Ectodermal cell (in vitro differentiated cells): ENCODE data around the gene IPO5.

Experiments used
- H3K27ac ChIP-seq: 2 replicates; pipeline ENCODE4 v1.7.0; 2013; ENCODE audit warnings: mild to moderate bottlenecking, low read depth, low read length; ENCODE audit not compliant: insufficient read depth, poor library complexity, severe bottlenecking
- H3K27me3 ChIP-seq: 2 replicates; pipeline ENCODE4 v1.7.0; 2013; ENCODE audit warnings: mild to moderate bottlenecking, low read length; ENCODE audit not compliant: insufficient read depth, control insufficient read depth, poor library complexity, severe bottlenecking
- H3K36me3 ChIP-seq: one replicate; pipeline ENCODE4 v1.7.0; 2013; ENCODE audit warnings: low read length; ENCODE audit not compliant: control insufficient read depth, insufficient read depth
- H3K4me1 ChIP-seq: one replicate; pipeline ENCODE4 v1.7.0; 2013; ENCODE audit warnings: low read length; ENCODE audit not compliant: control insufficient read depth, insufficient read depth
- H3K4me3 ChIP-seq: 2 replicates; pipeline ENCODE4 v1.7.0; 2013; ENCODE audit warnings: low read depth, low read length, control low read depth; ENCODE audit not compliant: insufficient read depth
- H3K9me3 ChIP-seq: 2 replicates; pipeline ENCODE4 v1.7.0; 2013; ENCODE audit warnings: mild to moderate bottlenecking, low read length, moderate library complexity; ENCODE audit not compliant: control insufficient read depth
- WGBS, 2 experiments: methylation state at CpG; one replicate each; pipeline ENCODE4 v1.1.7; 2013; ENCODE audit warnings: missing lambda C conversion rate in 2 of 2; 5-methylcytosine and 5-hydroxymethylcytosine counted together

Gene IPO5

GRCh38 chr13:97932647-97933046 is 20.8 kb upstream of the IPO5 start:
- Histone ChIP-seq H3K27ac (no peak overlapping the region), H3K27me3 (no peaks in the 10 kb centered on the region), H3K36me3 (no peaks in the 10 kb centered on the region), H3K9me3 (no peaks in the 10 kb centered on the region), H3K4me3 (no peak overlapping the region), H3K4me1 (no peaks in the 10 kb centered on the region)
- 91 to 95% methylated on average over 4 to 5 of the region's 5 CpGs for WGBS, 2 experiments

GRCh38 chr13:97933776-97934175 is 19.7 kb upstream of the IPO5 start:
- no peak overlapping the region for H3K27ac ChIP-seq
- no peaks in the 10 kb centered on the region for H3K27me3 ChIP-seq
- no peaks in the 10 kb centered on the region for H3K9me3 ChIP-seq
- H3K4me3 ChIP-seq, result no peak overlapping the region
- H3K4me1 ChIP-seq, result no peaks in the 10 kb centered on the region
- H3K36me3 ChIP-seq, result no peaks in the 10 kb centered on the region

DNA sequence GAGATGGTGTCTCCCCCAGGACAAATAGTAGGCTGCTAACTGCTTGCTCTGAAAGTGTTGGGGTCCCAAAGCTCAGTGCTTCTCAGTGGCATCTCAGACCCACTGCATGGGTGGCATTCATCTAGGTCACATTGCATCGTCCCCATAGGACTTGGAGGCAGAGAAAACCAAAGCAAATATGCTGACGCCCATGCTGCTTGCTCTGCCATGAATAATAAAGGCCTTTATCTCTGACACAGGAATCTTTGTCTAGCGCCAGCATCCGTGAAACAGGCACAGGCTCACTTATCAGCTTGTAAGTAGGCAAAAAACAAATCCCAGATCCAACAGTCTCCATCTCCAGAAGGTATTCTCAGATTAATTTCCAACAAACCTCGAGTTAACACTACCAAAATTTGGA is 18.9 kb upstream of the IPO5 start:
- Histone ChIP-seq H3K27ac (no peak overlapping the region), H3K36me3 (no peaks in the 10 kb centered on the region)

DNA sequence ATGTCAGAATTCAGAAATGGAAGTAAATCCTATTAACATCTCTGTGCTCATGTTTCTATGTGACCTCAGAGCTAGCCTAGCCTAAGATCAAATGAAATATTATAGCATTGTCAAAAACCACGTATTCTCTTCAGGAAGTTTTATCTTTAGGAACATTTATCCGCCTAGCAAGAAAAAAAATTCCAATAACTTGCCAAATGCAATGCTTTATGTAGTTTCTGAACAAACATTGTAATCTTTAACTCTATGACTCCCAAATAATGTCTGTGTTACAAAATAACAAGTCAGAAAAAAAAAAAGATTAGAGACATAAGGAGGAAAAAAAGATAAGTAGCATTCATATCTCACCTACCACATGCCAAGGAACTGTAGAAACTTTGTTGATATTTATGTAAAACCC is 18.4 kb upstream of the IPO5 start:
- no peaks in the 10 kb centered on the region for H3K27me3 ChIP-seq
- WGBS, 2 experiments, result 94 to 100% methylated on average over 2 of the region's 2 CpGs
- H3K36me3 ChIP-seq, result no peaks in the 10 kb centered on the region
- no peak overlapping the region for H3K4me3 ChIP-seq
- H3K4me1 ChIP-seq, result no peaks in the 10 kb centered on the region
- no peaks in the 10 kb centered on the region for H3K9me3 ChIP-seq
- H3K27ac ChIP-seq, result no peak overlapping the region

More for the DNA sequence above, 18.9 kb upstream of the IPO5 start:
- H3K4me1 ChIP-seq, result no peaks in the 10 kb centered on the region
- no peaks in the 10 kb centered on the region for H3K27me3 ChIP-seq
- WGBS, 2 experiments, result 40 to 54% methylated on average over 5 of the region's 5 CpGs
- no peaks in the 10 kb centered on the region for H3K9me3 ChIP-seq
- H3K4me3 ChIP-seq, result no peak overlapping the region

GRCh38 chr13:97936036-97936435 is 17.4 kb upstream of the IPO5 start:
- Histone ChIP-seq H3K9me3 (no peaks in the 10 kb centered on the region), H3K27ac (no peak overlapping the region), H3K36me3 (no peaks in the 10 kb centered on the region), H3K4me3 (no peak overlapping the region), H3K27me3 (no peaks in the 10 kb centered on the region), H3K4me1 (no peaks in the 10 kb centered on the region)
- WGBS, 2 experiments, result 87 to 90% methylated on average over 3 of the region's 3 CpGs

DNA sequence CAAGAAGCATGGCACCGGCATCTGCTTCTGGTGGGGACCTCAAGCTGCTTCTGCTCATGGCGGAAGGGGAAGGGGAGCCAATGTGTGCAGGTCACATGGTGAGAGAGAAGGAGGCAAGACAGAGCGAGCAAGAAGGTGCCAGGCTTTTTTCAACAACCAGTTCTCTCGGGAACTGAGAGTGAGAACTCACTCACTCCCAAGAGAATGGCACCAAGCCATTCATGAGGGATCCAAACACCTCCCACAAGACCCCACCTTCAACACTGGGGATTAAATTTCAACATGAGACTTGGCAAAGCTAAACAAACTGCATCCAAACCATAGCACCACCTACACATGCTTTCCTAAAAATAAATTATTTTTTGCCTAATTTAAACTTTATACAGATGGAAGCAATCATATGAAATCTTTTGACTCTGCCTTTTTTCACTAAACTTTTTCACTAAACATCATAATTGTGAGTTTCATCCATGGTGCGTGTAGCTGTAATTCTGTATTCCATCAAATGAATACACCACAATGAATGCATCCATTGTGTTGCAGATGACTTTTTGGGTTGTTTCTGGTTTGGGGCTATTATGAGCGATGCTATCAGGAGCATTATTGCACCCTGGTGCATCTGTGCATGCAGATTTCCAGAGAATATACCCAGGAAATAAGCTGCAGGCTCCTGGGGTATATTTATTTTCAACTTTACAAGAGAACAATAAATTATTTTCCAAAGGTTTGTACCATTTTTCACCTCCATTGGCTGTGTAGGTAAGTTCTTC is 14.6 kb upstream of the IPO5 start:
- no peak overlapping the region for H3K4me3 ChIP-seq
- 93% methylated on average over 5 to 6 of the region's 6 CpGs for WGBS, 2 experiments
- H3K27me3 ChIP-seq, result no peaks in the 10 kb centered on the region
- H3K4me1 ChIP-seq, result no peaks in the 10 kb centered on the region
- H3K9me3 ChIP-seq, result no peaks in the 10 kb centered on the region
- H3K27ac ChIP-seq, result no peak overlapping the region
- no peaks in the 10 kb centered on the region for H3K36me3 ChIP-seq

DNA sequence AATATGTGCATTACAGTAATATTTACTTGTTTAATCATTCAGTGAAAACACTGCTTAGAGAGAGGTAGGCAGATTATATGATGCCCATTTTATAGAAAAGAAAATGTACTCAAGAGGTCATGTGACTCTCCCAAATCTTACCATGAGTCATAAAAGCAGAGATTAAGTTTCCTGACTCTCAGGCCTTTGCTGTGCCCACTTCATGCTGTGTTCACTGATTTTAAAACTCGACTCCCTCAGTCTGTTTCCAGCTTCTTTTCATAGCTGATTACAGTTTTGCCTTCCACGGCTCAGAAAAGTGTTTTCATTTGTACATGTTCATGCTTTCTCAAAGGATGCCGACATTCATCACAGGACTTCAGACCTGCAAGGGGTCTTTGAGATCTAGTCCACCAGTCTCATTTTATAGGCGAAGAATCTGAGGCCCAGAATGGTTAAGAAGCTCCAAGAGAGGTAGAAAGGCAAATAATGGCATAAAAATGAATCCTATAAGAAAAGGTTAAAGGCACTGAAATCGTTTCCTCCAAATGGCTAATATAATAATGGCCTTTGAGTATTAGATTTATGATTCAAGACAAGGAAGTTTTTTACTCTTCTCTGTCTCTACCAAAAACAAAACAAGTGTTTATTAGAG is 9.0 kb upstream of the IPO5 start:
- H3K27ac ChIP-seq, result no peak overlapping the region
- H3K9me3 ChIP-seq, result no peaks in the 10 kb centered on the region
- no peaks in the 10 kb centered on the region for H3K36me3 ChIP-seq
- no peaks in the 10 kb centered on the region for H3K4me1 ChIP-seq
- H3K27me3 ChIP-seq, result no peaks in the 10 kb centered on the region
- no peak overlapping the region for H3K4me3 ChIP-seq
- 92 to 93% methylated on average over 5 of the region's 5 CpGs for WGBS, 2 experiments

- no peaks in the 10 kb centered on the region for H3K4me1 ChIP-seq
- no peak overlapping the region for H3K27ac ChIP-seq
- H3K9me3 ChIP-seq, result no peaks in the 10 kb centered on the region
- no peak overlapping the region for H3K4me3 ChIP-seq
- H3K36me3 ChIP-seq, result no peaks in the 10 kb centered on the region
- no peaks in the 10 kb centered on the region for H3K27me3 ChIP-seq
Observed at GRCh38 chr13:97945342-97945741, 8.1 kb upstream of the IPO5 start.

GRCh38 chr13:97945792-97946419 is 7.6 kb upstream of the IPO5 start:
- no peaks in the 10 kb centered on the region for H3K9me3 ChIP-seq
- no peak overlapping the region for H3K4me3 ChIP-seq
- no peaks in the 10 kb centered on the region for H3K27me3 ChIP-seq
- H3K27ac ChIP-seq, result no peak overlapping the region
- H3K36me3 ChIP-seq, result no peaks in the 10 kb centered on the region
- H3K4me1 ChIP-seq, result no peaks in the 10 kb centered on the region
- 82 to 92% methylated on average over 3 to 5 of the region's 5 CpGs for WGBS, 2 experiments

GRCh38 chr13:97946951-97947588 is 6.4 kb upstream of the IPO5 start:
- Histone ChIP-seq H3K4me3 (no peak overlapping the region), H3K9me3 (no peaks in the 10 kb centered on the region), H3K27ac (no peak overlapping the region), H3K36me3 (no peaks in the 10 kb centered on the region), H3K27me3 (no peaks in the 10 kb centered on the region), H3K4me1 (no peaks in the 10 kb centered on the region)
- 93 to 97% methylated on average over 3 of the region's 3 CpGs for WGBS, 2 experiments
